ENCODE results near the gene DEPDC7.

Gene DEPDC7

GRCh38 chr11:33000181-33000580 lies 15.5 kb upstream of the DEPDC7 start:
- CTCF ChIA-PET, result no interaction called here
- Histone ChIP-seq H3K4me3 (ENCODE audit: low read depth, low read length) (no peak overlapping the region), H3K36me3 (ENCODE audit: control insufficient read depth in 2 of 2, insufficient read depth in 1 of 2, low read length in 2 of 2) (no peaks in the 10 kb centered on the region), H3K4me1 (ENCODE audit: control insufficient read depth, insufficient read depth, low read length) (no peaks in the 10 kb centered on the region), H3K27ac (ENCODE audit: extremely low read depth, low read depth, low read length) (no peak overlapping the region), H3K9me3 (ENCODE audit: control insufficient read depth, insufficient read depth, low read depth, low read length) (no peaks in the 10 kb centered on the region)
- POLR2A ChIA-PET, result no interaction called here
- TF ChIP-seq ZFHX2 (tag by site-specific recombination; conservative IDR thresholded peaks at IDR 0.05), result no peak
- TF ChIP-seq PRDM1 (tag by site-specific recombination; IDR thresholded peaks at IDR 0.05), result no peak
- no peak for TF ChIP-seq KLF1 (tag by site-specific recombination; IDR thresholded peaks at IDR 0.05)
- no peak for TF ChIP-seq ZSCAN23 (tag by site-specific recombination; IDR thresholded peaks at IDR 0.05)
- no peak for TF ChIP-seq ZNF530 (tag by site-specific recombination; IDR thresholded peaks at IDR 0.05; ENCODE audit: low read depth)
- TF ChIP-seq, protein P1, sequence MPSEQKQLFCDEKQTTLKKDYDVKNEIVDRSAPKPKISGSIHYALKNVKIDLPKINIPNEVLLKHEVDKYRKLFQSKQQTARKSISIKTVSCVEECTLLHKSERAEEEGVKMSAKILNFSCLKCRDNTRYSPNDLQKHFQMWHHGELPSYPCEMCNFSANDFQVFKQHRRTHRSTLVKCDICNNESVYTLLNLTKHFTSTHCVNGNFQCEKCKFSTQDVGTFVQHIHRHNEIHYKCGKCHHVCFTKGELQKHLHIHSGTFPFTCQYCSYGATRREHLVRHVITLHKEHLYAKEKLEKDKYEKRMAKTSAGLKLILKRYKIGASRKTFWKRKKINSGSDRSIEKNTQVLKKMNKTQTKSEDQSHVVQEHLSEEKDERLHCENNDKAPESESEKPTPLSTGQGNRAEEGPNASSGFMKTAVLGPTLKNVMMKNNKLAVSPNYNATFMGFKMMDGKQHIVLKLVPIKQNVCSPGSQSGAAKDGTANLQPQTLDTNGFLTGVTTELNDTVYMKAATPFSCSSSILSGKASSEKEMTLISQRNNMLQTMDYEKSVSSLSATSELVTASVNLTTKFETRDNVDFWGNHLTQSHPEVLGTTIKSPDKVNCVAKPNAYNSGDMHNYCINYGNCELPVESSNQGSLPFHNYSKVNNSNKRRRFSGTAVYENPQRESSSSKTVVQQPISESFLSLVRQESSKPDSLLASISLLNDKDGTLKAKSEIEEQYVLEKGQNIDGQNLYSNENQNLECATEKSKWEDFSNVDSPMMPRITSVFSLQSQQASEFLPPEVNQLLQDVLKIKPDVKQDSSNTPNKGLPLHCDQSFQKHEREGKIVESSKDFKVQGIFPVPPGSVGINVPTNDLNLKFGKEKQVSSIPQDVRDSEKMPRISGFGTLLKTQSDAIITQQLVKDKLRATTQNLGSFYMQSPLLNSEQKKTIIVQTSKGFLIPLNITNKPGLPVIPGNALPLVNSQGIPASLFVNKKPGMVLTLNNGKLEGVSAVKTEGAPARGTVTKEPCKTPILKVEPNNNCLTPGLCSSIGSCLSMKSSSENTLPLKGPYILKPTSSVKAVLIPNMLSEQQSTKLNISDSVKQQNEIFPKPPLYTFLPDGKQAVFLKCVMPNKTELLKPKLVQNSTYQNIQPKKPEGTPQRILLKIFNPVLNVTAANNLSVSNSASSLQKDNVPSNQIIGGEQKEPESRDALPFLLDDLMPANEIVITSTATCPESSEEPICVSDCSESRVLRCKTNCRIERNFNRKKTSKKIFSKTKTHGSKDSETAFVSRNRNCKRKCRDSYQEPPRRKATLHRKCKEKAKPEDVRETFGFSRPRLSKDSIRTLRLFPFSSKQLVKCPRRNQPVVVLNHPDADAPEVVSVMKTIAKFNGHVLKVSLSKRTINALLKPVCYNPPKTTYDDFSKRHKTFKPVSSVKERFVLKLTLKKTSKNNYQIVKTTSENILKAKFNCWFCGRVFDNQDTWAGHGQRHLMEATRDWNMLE (tag by site-specific recombination; conservative IDR thresholded peaks at IDR 0.05; ENCODE audit: low read depth), result no peak
- TF ChIP-seq ZBTB17 (tag by site-specific recombination; IDR thresholded peaks at IDR 0.05), result no peak

DNA sequence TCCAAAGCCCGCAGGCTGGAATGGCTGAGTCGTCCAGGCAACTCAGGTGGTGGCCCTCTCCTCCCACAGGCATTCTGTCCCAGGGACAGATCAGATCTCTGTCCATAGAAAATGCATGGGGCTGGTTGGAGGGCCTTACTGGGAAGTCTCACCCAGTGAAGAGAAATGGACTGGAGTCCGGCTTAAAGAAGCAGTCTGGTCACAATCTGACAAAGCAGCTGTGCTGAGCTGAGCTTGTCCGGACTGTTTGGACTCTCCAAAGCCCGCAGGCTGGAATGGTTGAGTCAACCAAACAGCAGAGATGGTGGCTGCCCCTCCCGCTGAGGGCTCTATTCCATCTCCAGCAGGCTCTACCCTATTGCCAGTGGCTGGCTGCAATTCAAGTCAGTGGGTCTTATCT lies 14.4 kb upstream of the DEPDC7 start:
- Histone ChIP-seq H3K4me3 (ENCODE audit: low read depth, low read length) (no peak overlapping the region), H3K9me3 (ENCODE audit: control insufficient read depth, insufficient read depth, low read depth, low read length) (no peaks in the 10 kb centered on the region), H3K27ac (ENCODE audit: extremely low read depth, low read depth, low read length) (no peak overlapping the region), H3K4me1 (ENCODE audit: control insufficient read depth, insufficient read depth, low read length) (no peaks in the 10 kb centered on the region), H3K36me3 (ENCODE audit: control insufficient read depth in 2 of 2, insufficient read depth in 1 of 2, low read length in 2 of 2) (no peaks in the 10 kb centered on the region)
- POLR2A ChIA-PET, result no interaction called here
- TF ChIP-seq ZNF211 (tag by site-specific recombination; IDR thresholded peaks at IDR 0.05; ENCODE audit: low read depth) (no peak), ZNF266 (tag by site-specific recombination; IDR thresholded peaks at IDR 0.05; ENCODE audit: low read depth) (no peak), ZNF645 (tag by site-specific recombination; IDR thresholded peaks at IDR 0.05) (no peak), BCL11A (tag by site-specific recombination; IDR thresholded peaks at IDR 0.05; ENCODE audit: low read depth) (no peak), MZF1 (tag by site-specific recombination; IDR thresholded peaks at IDR 0.05; ENCODE audit: borderline replicate concordance) (no peak), ZBTB21 (tag by site-specific recombination; IDR thresholded peaks at IDR 0.05) (no peak), ZNF391 (tag by site-specific recombination; IDR thresholded peaks at IDR 0.05; ENCODE audit: borderline replicate concordance, low read depth) (no peak), ZBTB11 (tag by site-specific recombination; conservative IDR thresholded peaks at IDR 0.05; ENCODE audit: low read depth) (no peak), HOXD13 (CRISPR knock-in tag; IDR thresholded peaks at IDR 0.05; ENCODE audit: borderline replicate concordance) (no peak)
- CTCF ChIA-PET, result interaction anchor here (0.6 kb wide), 1 partner anchor 718 kb away, joined by 3 read pairs; no protein-coding TSS in a partner anchor
